NCI-H2227 treated with DMSO at 0.1 percent for 48 hours (cell line): Measurements from ENCODE around the gene LYRM4.

ENCODE experiments used
- DNase-seq: peaks from one replicate; lab custom pipeline; 2025; lab: John Stamatoyannopoulos, UW

LYRM4 gene

DNA sequence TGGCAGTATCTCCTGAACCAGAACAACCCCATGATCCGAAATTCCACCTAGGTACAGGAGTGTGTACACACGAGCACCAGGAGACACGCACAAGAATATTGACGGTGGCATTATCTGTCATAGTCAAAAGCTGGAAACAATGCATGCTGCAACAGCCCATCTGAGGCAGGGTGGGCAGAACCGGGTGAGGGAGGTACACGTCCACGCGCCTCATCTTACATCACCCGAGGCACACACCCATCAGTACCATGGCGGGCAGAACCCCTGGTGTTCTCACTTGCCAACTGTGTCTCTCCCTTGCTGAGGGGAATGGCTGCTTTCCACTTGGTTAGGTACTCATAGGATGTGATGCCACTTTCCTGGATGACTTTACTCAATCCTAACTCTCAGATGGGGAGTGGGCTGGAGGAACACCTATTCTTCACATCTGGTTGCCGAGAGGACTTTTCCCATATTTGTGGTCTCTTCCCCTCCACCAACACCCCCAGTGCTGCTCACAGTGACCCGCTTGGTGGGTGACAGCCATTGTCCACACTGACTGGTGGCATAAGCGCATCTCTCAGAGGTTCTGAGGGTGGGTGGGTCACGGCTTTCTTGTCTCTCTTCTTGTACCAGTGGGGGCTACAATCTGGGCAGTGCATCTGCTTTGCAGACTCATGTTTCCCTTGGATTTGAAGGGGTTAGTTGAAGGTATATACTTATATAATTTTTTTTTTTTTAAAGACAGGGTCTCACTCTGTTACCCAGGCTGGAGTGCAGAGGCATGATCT, 162.1 kb downstream of the LYRM4 start:
- no peak for DNase-seq

DNA sequence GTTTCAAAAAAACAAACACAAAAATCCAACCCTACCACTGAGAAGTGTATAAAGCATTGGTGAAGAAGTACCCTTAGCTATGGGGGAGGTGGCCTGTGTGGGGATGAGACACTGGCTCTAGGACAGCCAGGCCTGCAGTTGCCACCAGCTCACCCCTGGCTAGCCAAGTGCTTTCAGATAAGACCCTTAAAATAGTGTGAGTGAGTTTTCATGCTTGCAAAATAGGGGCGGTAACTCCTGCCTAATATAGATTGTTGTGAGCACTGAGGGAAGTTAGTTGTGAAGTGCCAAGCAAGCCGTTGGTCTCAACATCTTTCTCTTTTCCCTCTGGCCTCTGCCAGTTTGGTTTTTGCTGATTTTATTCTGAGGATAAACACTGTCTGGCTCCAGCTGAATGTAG, 164.3 kb downstream of the LYRM4 start:
- DNase-seq: no peak

DNA sequence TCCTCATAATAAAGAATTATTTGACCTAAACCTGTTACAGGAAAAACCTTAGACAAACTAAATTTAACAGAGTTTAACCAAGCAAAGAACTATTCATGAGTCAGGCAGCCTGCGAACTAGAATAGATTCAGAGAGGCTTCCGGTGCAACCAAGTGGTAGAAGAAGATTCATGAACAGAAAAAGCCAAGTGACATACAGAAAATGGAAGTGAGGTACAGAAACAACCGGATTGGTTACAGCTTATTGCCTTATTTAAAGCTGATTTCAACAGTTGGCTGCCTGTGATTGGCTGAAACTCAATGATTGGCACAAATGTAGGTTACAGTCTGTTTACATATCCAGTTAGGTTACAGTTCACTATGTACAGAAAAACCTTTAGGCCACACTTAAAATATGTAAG, 165.5 kb downstream of the LYRM4 start:
- no peak for DNase-seq

DNA sequence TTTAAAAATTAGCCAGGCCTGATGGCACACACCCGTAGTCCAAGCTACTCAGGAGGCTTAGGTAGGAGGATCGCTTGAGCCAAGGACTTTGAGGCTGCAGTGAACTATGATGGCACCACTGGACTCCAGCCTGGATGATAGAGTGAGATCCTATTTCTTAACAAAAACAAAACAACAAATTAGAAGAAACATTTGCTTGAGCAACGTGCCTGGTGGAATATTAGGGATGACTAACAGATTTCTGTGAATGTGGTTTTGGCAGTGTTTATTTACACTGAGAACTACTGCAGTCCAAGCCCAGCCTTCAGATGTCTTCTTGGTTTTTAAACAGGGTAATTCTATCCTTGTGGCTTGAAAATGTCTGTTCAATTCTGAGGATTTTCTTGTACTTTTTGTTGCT, 166.4 kb downstream of the LYRM4 start:
- DNase-seq: no peak

DNA sequence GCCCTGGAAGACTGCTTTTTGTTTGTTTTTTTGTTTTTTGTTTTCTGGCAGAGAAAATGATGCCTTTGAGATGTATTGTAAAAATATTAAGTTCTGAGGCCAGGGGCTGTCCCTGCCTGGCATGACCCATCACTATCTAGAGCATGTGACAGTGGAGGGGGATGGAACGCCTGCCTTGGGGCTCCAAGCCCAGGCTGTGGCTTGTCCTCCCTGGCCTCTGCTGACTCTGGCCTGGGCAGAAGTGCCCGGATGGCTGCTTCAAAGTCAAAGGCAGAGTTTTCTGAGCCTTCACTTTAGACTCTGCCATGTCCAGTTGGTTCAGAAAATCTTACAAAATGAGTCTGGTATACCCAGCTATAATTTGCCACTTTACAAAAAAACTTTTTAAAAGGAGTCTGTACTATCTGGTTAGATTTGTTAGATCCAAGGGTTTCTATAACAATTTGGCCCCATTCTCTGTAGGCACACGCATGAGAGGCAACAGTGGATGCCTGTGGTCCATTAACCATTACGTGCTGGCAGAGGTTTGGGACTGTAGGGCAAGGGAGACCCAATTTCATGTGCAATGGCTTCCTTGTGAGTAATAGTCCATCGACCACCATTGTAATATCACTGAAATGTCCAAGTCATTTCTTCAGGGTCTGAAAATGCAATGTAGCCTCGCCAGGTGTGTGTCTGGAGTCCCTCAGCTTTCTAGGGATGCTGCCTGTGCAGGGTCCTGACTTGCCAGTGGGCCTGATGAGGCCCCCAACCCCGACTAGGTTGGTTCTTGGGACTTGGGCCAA, 167.3 kb downstream of the LYRM4 start:
- DNase-seq: no peak

DNA sequence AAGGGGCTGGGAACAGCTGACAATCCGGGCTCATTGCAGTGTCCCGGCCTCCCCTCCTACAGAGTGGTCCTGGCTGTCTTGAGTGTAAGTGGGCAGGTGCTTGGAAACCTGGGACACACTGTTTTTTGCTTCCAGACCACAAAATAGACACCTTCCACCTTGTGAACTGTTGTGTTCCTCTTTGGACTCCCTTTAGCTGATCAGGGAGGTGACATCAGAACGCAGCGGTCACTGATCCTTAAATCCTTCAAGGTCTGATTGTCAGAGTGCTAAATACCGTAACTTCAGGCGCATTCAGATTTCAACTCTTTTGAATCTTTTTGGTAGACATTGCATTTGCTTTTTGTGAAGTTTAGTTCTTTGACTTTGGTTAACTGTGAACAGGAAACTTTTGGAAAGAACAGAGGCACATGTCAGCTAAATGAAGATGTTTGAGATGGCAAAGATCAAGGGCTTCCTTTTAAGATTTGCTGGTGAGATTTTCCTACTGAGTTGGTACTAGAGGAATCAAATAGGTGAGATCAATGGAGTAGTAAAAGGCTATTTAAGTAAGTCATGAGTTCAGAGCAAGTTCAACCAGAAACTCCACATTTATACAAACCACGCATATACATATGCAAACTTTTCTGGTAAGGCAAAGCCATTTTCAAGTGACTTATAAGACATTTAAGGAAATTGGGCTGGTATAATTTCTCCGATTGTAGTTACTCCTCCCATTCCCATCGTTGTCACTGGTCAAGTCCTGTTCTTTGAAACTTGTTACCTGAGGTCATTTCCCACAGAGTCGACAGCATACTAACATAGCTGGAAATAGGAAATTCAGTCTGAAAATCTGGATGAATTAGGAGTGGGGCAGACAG, 169.3 kb downstream of the LYRM4 start:
- DNase-seq: no peak

DNA sequence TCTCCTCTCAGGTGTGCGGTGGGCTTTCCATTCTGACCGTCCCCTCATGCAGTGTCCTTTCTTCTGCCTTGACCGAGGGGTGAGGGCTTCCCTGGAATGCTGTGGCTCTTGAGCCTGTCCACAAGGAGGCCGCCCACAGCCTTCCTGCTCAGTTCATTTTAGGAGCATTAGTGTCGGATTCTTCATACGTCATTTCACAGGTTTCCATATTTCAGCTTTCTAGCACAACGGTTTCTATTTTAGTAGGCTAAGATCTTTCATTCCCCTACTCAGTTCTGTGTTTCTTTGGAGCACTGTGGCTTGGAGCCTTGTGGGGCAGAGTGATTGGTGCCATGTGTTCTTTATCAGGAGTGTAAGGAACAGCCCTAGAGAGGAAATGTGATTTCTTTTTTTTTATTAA, 170.1 kb downstream of the LYRM4 start:
- no peak for DNase-seq

DNA sequence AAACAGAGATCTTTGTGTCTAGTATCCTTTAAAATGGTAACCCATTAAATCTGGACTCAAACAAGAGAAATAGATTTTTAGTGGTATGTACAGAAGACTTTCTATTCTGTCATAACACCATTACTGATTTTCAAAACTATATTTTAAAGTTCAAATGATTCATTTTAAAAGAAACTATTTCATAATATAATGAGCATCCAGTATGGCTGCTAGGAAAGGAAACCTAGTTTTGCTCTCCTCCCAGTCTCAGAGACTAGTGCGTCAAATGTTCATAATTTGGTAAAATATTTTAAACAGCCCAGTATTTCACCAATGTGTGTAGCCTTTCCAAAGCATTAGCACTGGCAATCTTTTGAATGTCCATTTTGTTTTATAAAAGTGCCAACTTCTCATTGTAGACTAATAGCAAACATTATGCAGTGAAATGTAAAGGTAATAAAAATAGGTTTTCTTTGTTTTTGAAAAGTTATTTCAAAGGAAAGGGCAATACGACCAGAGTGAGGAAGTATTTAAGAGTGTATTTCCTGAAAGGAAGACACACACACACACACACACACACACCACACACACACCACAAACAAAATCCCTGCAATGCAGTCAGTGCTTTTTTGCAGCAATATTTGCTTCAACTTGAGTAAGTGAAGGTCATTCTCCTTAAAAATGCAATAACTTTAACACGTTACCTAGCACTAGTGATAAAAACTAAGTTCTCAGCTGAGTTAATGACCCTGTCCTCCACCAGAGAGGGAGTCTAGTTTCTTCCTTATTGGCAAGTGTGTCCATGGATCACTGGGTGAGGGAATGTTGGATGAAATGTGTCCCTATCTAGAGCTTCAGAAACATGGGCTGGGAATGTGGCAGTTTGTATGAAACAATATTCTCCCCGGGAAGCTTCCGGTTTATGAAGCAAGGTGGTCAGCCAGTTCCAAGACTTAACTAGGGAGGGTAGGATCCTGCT, 171.0 kb downstream of the LYRM4 start:
- no peak for DNase-seq

DNA sequence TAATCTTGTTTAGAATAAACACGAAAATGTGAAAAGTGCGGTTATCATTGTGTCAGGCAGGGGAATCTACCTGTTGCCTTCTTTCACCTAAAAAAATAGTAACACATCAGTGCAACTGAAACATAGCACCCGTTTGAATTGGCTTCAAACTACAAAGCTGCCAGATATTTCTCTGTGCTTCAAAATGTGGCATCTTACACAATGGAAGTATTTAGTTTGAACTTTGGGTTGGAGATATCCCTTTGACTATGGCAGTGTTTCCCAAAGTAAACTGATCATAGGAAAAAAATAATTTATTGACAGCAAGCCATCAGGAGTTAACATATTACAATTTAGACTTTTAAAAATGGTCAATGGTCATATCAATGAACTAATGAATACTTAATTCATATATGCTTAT, 172.0 kb downstream of the LYRM4 start:
- DNase-seq: no peak

DNA sequence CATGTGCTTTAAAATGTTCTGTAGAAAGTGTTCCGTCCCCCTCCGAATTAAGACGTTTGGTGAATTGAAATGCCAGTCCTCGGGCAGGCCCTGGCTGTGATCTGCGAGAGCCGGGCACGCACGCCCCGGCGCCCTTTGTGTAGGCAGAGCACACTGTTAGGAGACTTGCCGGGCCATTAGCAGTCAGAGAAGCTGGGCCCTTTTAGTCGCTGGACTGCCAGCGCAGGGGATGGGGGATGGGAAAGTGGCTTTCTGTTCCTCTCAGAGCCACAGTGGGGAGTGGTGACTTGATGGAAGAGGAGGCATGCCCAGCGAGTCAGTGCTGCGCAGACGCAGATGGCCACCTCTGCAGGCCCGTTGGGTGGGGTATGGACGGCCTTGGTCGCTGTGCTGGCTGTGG, 173.4 kb downstream of the LYRM4 start:
- DNase-seq: no peak

DNA sequence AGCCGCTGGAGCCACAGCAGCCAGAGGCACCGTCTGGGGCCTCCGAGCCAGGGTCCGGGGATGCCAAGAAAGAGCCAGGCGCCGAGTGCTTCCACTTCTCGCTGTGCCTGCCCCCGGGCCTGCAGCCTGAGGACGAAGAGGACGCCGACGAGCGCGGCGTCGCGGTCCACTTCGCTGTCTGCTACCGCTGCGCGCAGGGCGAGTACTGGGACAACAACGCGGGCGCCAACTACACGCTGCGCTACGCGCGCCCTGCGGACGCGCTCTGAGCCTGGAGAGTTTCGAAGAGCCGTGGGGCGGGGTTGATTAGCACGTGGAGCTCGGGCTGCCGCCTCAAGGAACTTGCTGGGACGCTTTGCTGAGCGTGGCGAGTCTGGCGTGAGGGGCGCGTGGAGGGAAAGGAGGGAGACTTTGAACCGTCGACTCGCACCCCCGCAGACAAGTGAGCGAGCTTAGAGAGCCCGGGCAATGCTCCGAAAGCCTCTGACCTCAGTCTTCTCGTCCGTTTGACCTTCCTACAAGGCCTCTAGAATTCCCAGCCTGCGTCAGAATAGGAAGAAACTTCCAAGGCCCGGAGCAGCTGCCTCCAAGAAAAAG, 174.4 kb downstream of the LYRM4 start:
- no peak for DNase-seq

DNA sequence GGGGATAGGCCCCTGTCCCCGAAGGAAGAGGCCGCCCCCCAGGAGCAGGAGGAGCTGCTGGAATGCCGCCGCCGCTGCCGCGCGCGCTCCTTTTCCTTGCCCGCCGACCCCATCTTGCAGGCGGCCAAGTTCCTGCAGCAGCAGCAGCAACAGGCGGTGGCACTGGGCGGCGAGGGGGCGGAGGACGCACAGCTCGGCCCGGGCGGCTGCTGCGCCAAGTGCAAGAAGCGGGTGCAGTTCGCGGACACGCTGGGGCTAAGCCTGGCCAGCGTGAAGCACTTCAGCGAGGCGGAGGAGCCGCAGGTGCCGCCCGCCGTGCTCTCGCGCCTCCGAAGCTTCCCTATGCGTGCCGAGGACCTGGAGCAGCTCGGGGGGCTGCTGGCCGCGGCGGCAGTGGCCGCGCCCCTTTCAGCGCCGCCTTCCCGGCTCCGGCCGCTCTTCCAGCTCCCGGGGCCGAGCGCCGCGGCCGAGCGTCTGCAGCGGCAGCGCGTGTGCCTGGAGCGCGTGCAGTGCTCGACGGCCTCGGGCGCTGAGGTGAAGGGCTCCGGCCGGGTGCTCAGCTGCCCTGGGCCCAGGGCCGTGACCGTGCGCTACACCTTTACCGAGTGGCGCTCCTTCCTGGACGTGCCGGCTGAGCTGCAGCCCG, 175.0 kb downstream of the LYRM4 start:
- DNase-seq: peak; percentile 30

DNA sequence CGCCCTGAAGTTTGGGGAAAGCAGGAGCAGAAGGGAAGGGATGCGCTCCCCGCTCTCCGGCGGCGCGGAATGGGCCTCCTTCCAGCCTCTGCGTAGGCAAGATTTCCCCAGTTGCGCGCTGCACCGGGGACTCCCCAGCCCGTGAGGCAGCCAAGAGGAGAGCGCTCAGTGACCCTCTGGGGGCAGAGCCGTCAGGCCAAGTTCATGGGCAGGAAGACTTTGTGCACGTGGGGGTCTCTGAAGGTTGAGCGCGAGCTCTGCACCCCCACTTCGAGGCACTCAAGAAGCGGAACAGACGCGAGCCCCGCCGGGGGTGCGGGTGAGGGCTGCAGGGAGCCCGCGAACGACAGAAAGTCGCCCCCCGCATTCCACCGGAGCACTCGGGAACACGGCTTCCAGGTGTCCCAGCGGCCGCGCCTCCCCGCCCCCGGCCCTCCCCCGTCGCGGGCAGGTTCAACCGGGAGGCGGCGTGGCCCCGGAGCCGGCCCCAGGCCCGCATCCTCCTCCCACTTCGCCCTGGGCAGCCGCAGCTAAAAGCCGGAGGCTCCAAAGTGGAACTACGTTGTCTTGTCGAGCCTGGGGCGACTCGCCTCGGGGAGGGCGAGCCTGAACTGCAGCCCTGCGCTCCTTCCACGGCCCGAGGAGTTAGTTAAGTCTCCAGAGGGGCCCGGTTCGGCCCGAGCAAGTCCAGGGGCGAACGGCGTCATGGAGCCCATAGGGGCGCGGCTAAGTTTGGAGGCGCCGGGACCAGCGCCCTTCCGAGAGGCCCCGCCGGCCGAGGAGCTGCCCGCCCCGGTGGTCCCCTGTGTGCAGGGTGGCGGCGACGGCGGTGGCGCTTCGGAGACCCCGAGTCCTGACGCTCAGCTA, 175.7 kb downstream of the LYRM4 start, which contains the start of gene PPP1R3G:
Gene PPP1R3G, plus strand, starts transcription at position 561 of the 867 bp plus-strand sequence. Its CDS starts 145 bp downstream, at position 706.
- DNase-seq: no peak

DNA sequence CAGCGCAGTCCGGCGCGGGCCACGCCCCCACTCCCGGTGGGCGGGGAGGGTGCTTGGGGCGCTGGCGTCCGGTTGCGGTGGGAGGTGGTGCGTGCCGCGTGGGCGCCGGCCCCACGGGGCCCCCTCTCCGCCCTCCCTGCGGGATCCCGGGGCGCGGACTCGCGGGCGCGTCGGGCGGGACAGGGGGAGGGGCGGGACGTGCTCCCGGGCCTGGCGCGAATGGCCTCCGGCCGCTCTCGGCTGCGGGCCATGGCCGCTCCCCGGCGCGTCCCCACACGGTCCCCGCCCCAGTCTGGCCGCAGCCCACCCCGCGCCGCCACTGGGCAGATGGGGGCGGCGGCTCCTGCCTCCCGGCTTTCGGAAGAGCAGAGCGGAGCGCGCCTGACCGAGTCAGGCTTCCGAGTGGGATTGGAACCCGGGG, 176.4 kb downstream of the LYRM4 start:
- DNase-seq: no peak

DNA sequence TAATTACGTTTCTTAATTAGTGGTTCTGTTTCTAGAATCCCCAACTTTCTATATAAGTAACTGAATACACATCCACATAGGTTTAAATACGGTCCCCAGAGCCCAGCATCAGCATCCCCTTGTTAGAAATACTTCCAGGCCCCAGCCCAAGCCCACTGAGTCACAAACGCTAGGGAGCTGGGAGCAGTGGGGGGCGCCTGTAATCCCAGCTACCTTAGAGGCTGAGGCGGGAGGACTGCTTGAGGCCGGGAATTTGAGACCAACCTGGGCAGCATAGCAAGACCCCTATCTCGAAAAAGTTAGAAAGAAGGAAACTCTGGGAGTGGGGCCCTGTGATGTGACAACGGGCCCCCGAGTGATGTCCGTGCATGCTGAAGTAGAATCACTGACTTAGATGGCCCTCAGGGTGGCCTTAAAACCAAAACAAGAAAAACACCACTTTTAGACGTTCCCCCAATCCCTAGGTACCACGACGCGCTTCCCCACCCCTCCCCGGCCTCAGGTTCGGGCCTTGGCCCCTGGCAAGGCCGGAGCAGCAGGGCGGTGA, 176.9 kb downstream of the LYRM4 start:
- no peak for DNase-seq

DNA sequence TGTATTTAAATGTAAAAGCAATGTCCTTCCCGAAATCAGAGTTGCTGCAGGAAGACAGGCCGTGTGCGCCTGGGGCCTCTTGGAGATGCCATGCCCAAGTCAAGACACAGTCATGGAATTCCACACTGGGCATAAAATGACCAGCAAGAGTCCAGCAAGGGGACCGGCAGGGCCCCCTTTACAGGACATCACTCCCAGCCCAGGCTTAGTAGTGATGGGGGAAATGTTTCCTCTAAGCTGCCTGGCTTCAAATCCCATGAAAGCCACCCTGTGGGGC, 177.5 kb downstream of the LYRM4 start:
- no peak for DNase-seq

DNA sequence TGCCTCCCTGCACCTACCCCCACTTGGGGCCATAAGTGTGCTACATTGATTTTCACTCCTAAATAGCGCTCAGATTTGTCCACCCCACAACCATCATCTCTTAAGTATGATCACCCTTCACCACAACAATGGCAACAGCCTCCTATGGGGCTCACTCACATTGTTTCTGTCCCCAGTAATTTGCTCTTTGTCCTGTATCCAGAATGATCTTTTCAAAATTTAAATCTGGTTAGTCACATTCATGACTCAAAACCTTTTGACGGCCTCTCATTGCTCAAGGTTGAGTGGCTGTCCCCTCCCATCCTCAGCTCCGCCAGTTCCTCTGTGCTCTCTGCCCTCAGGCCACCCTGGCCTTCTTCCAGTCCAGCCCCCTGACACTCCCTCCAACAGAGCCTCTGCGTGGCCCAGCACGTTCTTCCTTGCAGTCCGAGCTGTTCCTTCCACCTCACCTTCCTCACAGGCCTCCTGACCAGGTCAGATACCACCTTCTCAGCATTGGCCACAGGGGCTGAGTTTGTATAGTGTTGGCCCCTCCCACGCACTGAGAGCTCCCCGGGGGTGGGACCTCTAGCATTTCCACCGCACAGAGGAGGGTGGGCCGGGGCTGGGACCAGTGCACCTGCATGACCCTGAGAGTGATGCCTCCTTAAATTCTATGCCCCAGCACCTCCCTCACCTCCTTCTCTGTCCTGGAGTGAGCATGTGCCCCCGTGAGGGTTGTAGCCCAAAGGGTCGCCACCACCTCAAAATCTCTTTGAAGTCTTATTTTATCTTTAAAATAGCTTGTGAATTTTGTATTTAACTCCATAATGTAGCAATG, 178.1 kb downstream of the LYRM4 start:
- DNase-seq: no peak

DNA sequence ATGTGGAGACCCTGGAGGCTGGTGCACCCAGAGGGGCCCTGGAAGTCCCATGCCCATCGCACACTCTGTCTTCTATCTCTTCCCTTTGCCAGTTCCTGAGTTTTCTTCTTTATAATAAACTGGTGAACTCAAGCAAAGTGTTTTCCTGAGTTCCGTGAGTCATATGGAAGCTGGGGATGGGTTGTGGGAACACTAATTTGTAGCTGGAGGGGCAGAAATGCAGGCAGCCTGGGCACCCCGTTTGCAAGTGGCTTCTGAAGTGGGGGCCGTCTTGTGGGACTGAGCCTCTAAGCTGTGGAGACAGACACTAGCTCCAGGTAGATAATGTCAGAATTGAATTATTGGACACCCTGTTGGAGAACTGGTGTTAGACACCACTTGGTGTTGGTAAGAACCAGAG, 178.8 kb downstream of the LYRM4 start:
- DNase-seq: no peak
